ENCODE measurements around the gene AIFM1.
A peak's percentile ranks its signal among the peaks of the same experiment; 100 is the strongest.
"Not testable (repeated sequence)": the region's sequence is repeated elsewhere in the genome, so short reads cannot be mapped to it uniquely, and the experiment has no call there.

The AIFM1 gene

DNA sequence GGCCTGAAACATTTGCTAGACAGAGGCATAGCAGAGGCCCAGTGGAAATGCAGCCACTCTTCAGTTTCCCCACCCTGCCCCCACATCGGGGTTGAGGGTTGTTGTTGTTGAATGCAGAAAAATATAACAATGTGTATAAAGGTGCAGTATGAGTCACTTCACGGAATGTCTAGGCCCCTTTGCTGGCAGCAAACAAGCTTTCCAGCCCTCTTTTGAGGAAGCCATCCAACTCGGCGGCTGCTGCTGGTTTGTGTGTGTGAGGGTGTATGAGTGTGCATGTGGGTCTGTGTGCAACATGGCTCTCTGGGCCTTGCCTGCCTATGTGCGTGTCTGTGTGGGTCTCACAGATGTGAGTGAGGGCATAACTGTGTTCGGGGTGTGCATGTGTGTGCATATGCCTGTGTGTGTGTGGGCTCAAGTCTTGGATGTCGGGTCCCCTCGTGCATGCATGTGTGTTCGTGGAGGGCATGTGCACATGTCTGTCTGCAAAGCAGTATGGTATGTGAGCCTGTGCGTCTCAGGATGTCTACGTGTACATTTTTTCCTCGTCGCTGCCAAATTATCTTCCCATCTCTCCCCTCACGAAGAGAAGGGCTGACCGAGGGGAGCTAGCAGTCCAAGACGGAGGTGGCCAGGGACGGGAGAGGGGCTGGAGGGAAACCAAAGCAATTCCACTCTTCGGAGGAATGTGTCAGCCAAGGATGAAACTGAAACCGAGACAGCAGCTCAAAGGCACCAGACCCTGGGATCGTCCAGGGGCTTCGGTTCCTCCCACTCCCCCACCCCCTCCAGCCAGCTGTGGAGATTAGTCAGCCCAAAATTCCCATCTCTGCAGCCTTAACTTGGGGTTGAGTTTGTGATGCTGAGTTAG, 47.0 kb downstream of the AIFM1 start:
- no peak for DNase-seq (ENCODE audit: low spot score)
- ChIA-PET POLR2A (ENCODE audit: low non-redundant PET) (no interaction called here), CTCF (interaction anchor here (1.0 to 1.4 kb wide), 3 partner anchors 10 to 55 kb away, joined by 3 to 6 read pairs (median 4); no protein-coding TSS in a partner anchor)
- peak overlapping the region; percentile 77 for H3K27ac ChIP-seq
- TF ChIP-seq, protein P1, sequence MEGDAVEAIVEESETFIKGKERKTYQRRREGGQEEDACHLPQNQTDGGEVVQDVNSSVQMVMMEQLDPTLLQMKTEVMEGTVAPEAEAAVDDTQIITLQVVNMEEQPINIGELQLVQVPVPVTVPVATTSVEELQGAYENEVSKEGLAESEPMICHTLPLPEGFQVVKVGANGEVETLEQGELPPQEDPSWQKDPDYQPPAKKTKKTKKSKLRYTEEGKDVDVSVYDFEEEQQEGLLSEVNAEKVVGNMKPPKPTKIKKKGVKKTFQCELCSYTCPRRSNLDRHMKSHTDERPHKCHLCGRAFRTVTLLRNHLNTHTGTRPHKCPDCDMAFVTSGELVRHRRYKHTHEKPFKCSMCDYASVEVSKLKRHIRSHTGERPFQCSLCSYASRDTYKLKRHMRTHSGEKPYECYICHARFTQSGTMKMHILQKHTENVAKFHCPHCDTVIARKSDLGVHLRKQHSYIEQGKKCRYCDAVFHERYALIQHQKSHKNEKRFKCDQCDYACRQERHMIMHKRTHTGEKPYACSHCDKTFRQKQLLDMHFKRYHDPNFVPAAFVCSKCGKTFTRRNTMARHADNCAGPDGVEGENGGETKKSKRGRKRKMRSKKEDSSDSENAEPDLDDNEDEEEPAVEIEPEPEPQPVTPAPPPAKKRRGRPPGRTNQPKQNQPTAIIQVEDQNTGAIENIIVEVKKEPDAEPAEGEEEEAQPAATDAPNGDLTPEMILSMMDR (conservative IDR thresholded peaks at IDR 0.05; ENCODE audit: low read depth), result no peak

DNA sequence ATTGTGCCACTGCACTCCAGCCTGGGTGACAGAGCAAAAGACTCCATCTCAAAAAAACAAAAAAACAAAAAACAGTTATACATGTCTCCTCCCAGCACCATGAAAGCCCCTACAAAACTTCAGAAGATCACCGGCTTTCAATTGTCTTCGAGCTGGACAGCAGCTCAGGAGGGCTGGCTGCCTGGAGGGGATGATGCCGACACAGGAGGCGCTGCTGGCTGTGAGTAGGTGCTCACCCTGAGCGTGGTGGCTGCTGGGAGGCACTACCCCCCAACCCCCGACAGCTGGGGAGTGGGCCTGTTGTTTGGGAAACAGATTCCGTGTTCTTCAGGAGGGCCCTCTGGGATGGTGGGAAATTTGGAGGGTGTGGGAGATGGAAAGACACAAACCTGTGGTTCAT, 48.5 kb downstream of the AIFM1 start:
- ChIA-PET CTCF (interaction anchor here (0.7 to 1.4 kb wide), 2 partner anchors 37 to 58 kb away, joined by 3 to 4 read pairs; no protein-coding TSS in a partner anchor), POLR2A (ENCODE audit: low non-redundant PET) (no interaction called here)
- TF ChIP-seq, protein P1 (conservative IDR thresholded peaks at IDR 0.05; ENCODE audit: low read depth), result no peak
- peak overlapping the region; percentile 77 for H3K27ac ChIP-seq
- no peak for DNase-seq (ENCODE audit: low spot score)

DNA sequence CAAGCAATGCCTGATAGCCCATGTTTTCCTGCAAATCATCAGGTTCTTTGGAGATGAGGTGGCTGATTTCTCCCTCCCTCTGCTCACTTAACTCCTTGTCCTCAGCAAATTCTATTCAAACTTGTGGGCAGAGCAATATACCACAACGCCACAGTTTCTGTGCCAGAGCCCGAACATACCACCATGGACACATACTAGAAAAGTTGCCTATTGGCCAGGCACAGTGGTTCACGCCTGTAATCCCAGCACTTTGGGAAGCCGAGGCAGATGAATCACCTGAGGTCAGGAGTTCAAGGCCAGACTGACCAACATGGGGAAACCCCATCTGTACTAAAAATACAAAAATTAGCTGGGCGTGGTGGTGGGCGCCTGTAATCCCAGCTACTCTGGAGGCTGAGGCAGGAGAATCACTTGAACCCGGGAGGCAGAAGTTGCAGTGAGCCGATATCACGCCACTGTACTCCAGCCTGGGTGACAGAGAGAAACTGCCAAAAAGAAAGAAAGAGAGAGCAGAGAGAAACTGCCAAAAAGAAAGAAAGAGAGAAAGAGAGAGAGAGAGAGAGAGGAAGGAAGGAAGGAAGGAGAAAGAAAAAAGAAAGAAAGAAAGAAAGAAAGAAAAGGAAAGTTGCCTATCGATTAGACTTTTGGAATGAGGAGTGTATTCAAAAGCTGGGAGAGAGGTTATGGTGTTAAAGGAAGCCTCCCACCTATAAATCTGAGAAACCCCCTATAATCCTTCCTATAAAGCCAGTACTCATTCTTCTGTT, 50.3 kb downstream of the AIFM1 start:
- H3K27ac ChIP-seq; DNase-seq (ENCODE audit: low spot score); POLR2A ChIA-PET (ENCODE audit: low non-redundant PET): not testable (repeated sequence)
- CTCF ChIA-PET, result interaction anchor here (0.7 kb wide), 1 partner anchor 189 kb away, joined by 4 read pairs; no protein-coding TSS in a partner anchor

DNA sequence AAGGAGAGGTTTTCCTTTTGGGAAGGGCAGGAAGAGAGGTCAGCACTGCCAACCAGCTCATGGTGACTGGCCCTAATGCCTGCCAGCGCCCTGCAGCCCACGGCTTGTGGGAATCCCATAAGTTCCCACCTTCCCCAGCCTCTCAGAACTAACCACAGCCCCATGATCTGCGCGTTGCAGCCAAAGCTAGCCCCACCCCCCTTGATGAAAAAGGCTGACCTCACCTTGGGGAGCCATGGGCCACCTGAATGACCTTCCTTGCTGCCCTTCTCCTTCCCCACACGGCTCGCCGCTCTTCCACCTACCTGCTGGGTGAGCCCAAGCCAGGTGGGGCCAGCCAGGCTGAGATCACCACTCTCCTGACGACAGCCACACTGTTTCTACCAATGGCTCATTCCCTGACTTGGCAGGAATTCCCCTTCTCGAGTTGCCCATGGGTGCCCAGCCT, 51.5 kb downstream of the AIFM1 start:
- peak overlapping the region; percentile 75 for H3K27ac ChIP-seq
- ChIA-PET POLR2A (ENCODE audit: low non-redundant PET) (no interaction called here), CTCF (interaction anchor here (0.7 kb wide), 1 partner anchor 188 kb away, joined by 4 read pairs; no protein-coding TSS in a partner anchor)
- TF ChIP-seq, protein P1 (conservative IDR thresholded peaks at IDR 0.05; ENCODE audit: low read depth), result no peak
- peak; percentile 42 for DNase-seq (ENCODE audit: low spot score)

DNA sequence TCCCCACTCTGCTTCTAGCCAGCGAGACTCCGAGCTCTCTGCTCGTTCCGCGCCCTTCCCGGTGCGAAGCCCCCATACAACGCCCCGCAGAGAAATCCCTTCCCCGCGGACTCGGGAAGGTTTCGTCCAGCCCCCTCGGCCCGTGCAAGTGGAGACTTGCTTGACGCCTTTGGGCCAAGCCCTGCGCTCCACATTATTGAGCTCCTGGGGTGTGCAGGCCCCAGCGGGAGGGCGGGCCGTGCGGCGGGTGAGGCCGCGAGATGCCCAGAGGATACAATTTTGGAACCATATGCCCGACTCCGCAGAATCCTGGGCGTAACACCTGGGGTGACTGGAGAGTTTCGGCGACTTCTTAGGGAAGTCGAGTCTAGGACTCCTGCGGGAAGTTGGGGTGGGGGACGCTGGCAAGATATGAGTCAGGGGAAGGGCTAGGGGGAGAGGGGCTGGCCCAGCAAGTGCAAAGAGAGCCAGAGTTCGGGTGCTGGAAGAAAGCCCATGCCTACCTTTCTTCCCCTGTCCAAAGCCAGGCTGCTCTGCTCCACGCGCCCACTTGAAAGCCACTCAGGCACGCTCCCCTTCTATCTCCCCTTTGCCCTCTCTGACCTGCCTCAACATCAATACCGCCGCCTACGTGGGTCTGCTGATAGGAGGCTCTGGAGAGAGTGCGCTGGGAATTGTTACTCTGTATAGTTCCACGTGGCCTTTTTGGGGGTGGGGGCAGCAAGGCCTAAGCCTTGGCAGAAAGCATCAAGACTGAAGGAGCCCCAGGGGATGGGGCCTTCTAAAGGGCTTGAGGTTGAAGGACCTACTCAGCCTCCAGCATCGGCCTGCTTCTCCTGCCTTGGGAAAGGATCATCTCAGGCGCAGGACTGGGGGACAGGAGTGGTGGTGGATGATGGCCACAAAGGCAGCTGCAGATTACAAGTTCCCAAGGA, 54.2 kb downstream of the AIFM1 start:
- ChIA-PET CTCF (no interaction called here), POLR2A (ENCODE audit: low non-redundant PET) (no interaction called here)
- peak overlapping the region; percentile 97 for H3K27ac ChIP-seq
- DNase-seq (ENCODE audit: low spot score), result peak; percentile 71
- TF ChIP-seq, protein P1 (conservative IDR thresholded peaks at IDR 0.05; ENCODE audit: low read depth), result no peak

DNA sequence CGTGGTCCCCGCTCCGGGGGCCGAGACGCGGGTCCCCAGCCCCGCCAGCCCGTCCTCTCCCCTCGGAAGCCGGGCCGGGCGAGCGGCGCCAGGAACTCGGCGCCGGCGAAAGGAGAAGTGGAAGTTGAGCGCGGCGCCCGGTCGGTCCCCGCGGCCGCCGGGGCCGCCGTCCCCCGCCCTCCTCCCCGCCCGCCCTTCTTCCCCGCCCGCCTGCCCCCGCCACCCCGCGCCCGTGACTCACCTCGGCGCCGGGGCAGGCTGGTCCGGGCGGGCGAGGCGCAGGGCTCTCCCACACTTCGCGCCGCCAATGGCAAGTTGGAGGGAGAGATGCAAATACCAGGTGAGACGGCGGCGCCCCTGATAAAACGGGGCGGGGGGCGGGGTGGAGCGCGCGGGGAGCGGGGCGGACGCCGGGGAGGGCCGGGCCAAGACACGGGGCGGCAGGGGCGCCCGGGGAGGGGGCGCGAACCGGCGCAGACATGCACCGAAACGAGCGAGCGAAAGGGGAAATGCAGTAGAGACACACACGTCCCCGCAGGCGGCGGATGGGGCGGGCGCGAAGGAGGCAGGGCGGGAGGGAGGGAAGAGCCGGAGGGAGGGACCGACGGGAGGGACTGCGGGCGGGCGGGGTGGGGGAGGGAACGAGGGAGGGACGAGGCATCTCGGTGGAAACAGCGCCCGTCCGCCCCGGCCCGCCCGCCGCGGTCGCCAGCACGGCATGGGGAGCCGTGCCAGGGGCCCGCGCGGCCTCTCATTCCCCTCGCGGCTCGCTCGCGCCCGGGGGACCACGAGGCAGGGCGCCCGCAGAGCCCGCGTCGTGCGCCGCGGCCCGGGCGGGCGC, 55.0 kb downstream of the AIFM1 start, which contains the start of gene ELF4:
ELF4 (minus strand) TSS at position 119 of the 841 bp plus-strand sequence. CDS start 29,167 bp downstream, outside the sequence.
- POLR2A ChIA-PET (ENCODE audit: low non-redundant PET), result no interaction called here
- peak within 1 kb of the TSS; percentile 97 for H3K27ac ChIP-seq
- DNase-seq (ENCODE audit: low spot score), result peak; percentile 71
- TF ChIP-seq, protein P1 (conservative IDR thresholded peaks at IDR 0.05; ENCODE audit: low read depth), result no peak
- CTCF ChIA-PET, result no interaction called here

Measured in RWPE1 (cell line).